Caco-2 (cell line): Measurements from ENCODE around the gene RELB. TPM values are rescaled to one million over a fixed set of nuclear protein-coding genes. Genes with fewer than 3 reads are reported as not detected.

Source experiments
- BruUV-seq: library from RNA; stranded (reverse); fragments of 400-500 nt; replicated peaks from 2 replicates; lab custom pipeline; 2021; lab: Mats Ljungman, UMichigan
- CTCF ChIA-PET: fragments of 300-600 bp; sonication (Branson Sonifier 250); formaldehyde crosslinking; loops from one replicate; lab custom pipeline; 2022; ENCODE audit warnings: antibody characterized with exemption; lab: Charles Lee
- POLR2A ChIA-PET: fragments of 300-600 bp; sonication (Branson Sonifier 250); formaldehyde crosslinking; loops from one replicate; lab custom pipeline; 2022; ENCODE audit warnings: antibody characterized with exemption; lab: Charles Lee
- DNase-seq, 2 experiments: peaks; one replicate each; pipeline versions ENCODE4 v3.0.0 to v3.0.0-alpha.2; 2020 to 2022
- H3K27me3 ChIP-seq: replicated peaks from 2 replicates; pipeline ENCODE4 v1.6.0; 2011; ENCODE audit warnings: low read length; ENCODE audit not compliant: control insufficient read depth, insufficient read depth
- H3K36me3 ChIP-seq: 2 replicates; pipeline ENCODE4 v1.5.1; 2011; ENCODE audit warnings: low read length; ENCODE audit not compliant: control insufficient read depth, insufficient read depth
- H3K4me1 ChIP-seq: fragments of 250-450 bp; sonication (Bioruptor Pico); 2 replicates; pipeline ENCODE4 v1.5.1; 2020; ENCODE audit warnings: mild to moderate bottlenecking
- H3K4me3 ChIP-seq: 2 replicates; pipeline ENCODE4 v1.5.1; 2011; ENCODE audit warnings: low read depth, mild to moderate bottlenecking, control low read depth, low read length
- H3K9me3 ChIP-seq: fragments of 250-450 bp; sonication (Bioruptor Pico); 2 replicates; pipeline ENCODE4 v1.5.1; 2020; ENCODE audit warnings: mild to moderate bottlenecking, moderate library complexity
- H3K27ac Mint-ChIP-seq: one replicate; pipeline ENCODE4 v1.8.0; 2022; ENCODE audit warnings: mixed read lengths; ENCODE audit not compliant: unreplicated experiment
- H3K27me3 Mint-ChIP-seq: one replicate; pipeline ENCODE4 v1.8.0; 2022; ENCODE audit warnings: mixed read lengths; ENCODE audit not compliant: insufficient read depth, unreplicated experiment
- H3K36me3 Mint-ChIP-seq: one replicate; pipeline ENCODE4 v1.8.0; 2022; ENCODE audit warnings: mild to moderate bottlenecking, mixed read lengths; ENCODE audit not compliant: insufficient read depth, unreplicated experiment
- H3K4me1 Mint-ChIP-seq: one replicate; pipeline ENCODE4 v1.8.0; 2022; ENCODE audit warnings: low read depth, mixed read lengths; ENCODE audit not compliant: unreplicated experiment
- H3K4me3 Mint-ChIP-seq: one replicate; pipeline ENCODE4 v1.8.0; 2022; ENCODE audit warnings: mild to moderate bottlenecking, moderate library complexity, mixed read lengths; ENCODE audit not compliant: unreplicated experiment
- H3K9me3 Mint-ChIP-seq: one replicate; pipeline ENCODE4 v1.8.0; 2022; ENCODE audit warnings: mixed read lengths; ENCODE audit not compliant: unreplicated experiment
- CTCF ChIP-seq, 2 experiments: fragments of 200-600 bp in 1 of 2; IDR thresholded peaks; 1 replicate in 1 of 2; 2 replicates in 1 of 2; pipeline versions ENCODE4 v1.5.1 to v1.8.0; 2011 to 2022; ENCODE audit warnings: antibody characterized with exemption in 1 of 2, control low read depth in 1 of 2, inconsistent platforms in 1 of 2, low read depth in 1 of 2, low read length in 1 of 2, mild to moderate bottlenecking in 1 of 2, moderate library complexity in 1 of 2; ENCODE audit not compliant: insufficient read depth in 1 of 2, severe bottlenecking in 1 of 2, unreplicated experiment in 1 of 2
- intact Hi-C: fragments of 100-400 bp; cut with micrococcal nuclease; formaldehyde crosslinking; loops from one replicate; pipeline ENCODE4 v1.10.0; 2022; ENCODE audit not compliant: unreplicated experiment
- total RNA-seq: library from RNA; stranded (reverse); gene quantifications from 2 replicates; pipeline ENCODE4 v1.2.3, GENCODE V29; 2022

The RELB gene
- total RNA-seq, 1 experiment from 2014 or later, result 6.3 TPM

GRCh38 chr19:44960906-44961728, 40.1 kb upstream of the RELB start:
- Mint-ChIP-seq H3K4me1 (peaks cover 10% of the 10 kb centered on the region), H3K4me3 (no peak overlapping the region), H3K27ac (no peak overlapping the region), H3K27me3 (no peaks in the 10 kb centered on the region), H3K9me3 (no peaks in the 10 kb centered on the region), H3K36me3 (peaks cover 48% of the 10 kb centered on the region)
- CTCF ChIA-PET, result no interaction called here
- no peak for TF ChIP-seq CTCF (IDR thresholded peaks at IDR 0.05; ENCODE audit: insufficient read depth in 1 of 2, low read depth in 1 of 2, low read length in 1 of 2, severe bottlenecking in 1 of 2, unreplicated experiment in 1 of 2)
- POLR2A ChIA-PET, result interaction anchor here (0.5 kb wide), 1 partner anchor 104 kb away, joined by 4 read pairs; no protein-coding TSS in a partner anchor
- no peaks in the 10 kb centered on the region for H3K9me3 ChIP-seq
- peaks cover 6% of the 10 kb centered on the region for H3K4me1 ChIP-seq
- intact Hi-C loops, result no loop called here
- no peak for DNase-seq
- no peak overlapping the region for H3K4me3 ChIP-seq
- H3K36me3 ChIP-seq, result peaks cover 4% of the 10 kb centered on the region
- H3K27me3 ChIP-seq, result no peaks in the 10 kb centered on the region
- BruUV-seq, result no TSS peak

GRCh38 chr19:44961821-44962220, 39.4 kb upstream of the RELB start:
- Histone ChIP-seq H3K36me3 (peaks cover 4% of the 10 kb centered on the region), H3K9me3 (no peaks in the 10 kb centered on the region), H3K4me1 (no peaks in the 10 kb centered on the region; the same call in 1 of the 2 replicates), H3K27me3 (no peaks in the 10 kb centered on the region), H3K4me3 (no peak overlapping the region)
- Mint-ChIP-seq H3K36me3 (peaks cover 54% of the 10 kb centered on the region), H3K27ac (no peak overlapping the region), H3K4me3 (no peak overlapping the region), H3K27me3 (no peaks in the 10 kb centered on the region), H3K4me1 (peaks cover 6% of the 10 kb centered on the region), H3K9me3 (no peaks in the 10 kb centered on the region)
- no peak for TF ChIP-seq CTCF (IDR thresholded peaks at IDR 0.05; ENCODE audit: insufficient read depth in 1 of 2, low read depth in 1 of 2, low read length in 1 of 2, severe bottlenecking in 1 of 2, unreplicated experiment in 1 of 2)
- intact Hi-C loops, result no loop called here
- no TSS peak for BruUV-seq
- DNase-seq, result no peak
- CTCF ChIA-PET, result no interaction called here
- POLR2A ChIA-PET, result no interaction called here

GRCh38 chr19:44968118-44968517, 33.1 kb upstream of the RELB start:
- H3K9me3 ChIP-seq, result no peaks in the 10 kb centered on the region
- Mint-ChIP-seq H3K27me3 (no peaks in the 10 kb centered on the region), H3K36me3 (peaks cover 63% of the 10 kb centered on the region), H3K9me3 (no peaks in the 10 kb centered on the region), H3K27ac (no peak overlapping the region), H3K4me1 (no peaks in the 10 kb centered on the region), H3K4me3 (no peak overlapping the region)
- no peak for DNase-seq
- H3K27me3 ChIP-seq, result no peaks in the 10 kb centered on the region
- no peaks in the 10 kb centered on the region; the same call in none of the 2 replicates for H3K36me3 ChIP-seq
- no peak overlapping the region for H3K4me3 ChIP-seq
- ChIA-PET POLR2A (no interaction called here), CTCF (no interaction called here)
- no peak for TF ChIP-seq CTCF (IDR thresholded peaks at IDR 0.05; ENCODE audit: insufficient read depth in 1 of 2, low read depth in 1 of 2, low read length in 1 of 2, severe bottlenecking in 1 of 2, unreplicated experiment in 1 of 2)
- intact Hi-C loops, result no loop called here
- H3K4me1 ChIP-seq, result no peaks in the 10 kb centered on the region
- no TSS peak for BruUV-seq
